ENCODE results near the gene WNT9A. TPM values are rescaled to one million over a fixed set of nuclear protein-coding genes. Genes with fewer than 3 reads are reported as not detected.

The WNT9A gene
- polyA plus RNA-seq, 1 of the 3 experiments (the other 2 are of a cell fraction): 0.31 TPM

DNA sequence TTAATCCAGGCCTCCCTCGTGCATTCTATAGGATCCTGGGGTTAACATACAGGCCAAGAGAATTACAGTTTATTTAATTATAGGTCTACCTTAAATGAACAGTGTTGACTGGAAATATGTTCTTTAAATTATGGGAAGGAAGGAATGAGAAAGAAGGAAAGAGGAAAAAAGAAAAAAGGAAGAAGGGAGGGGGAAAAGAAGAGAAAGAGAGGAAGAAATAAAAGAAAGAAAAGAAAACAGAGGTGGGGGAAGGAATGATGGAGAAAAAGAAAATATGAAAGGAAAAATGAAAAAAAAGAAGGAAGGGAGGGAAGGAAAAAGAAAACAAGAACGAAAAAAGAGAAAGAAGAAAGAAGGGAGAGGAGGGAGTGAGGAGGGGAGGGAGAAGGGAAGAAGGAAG, 38.5 kb downstream of the WNT9A start:
- Histone ChIP-seq H3K36me3 (replicated peaks in 1 of 2; ENCODE audit: control insufficient read depth in 1 of 2, insufficient read depth in 2 of 2, low read length in 1 of 2) (no peaks in the 10 kb centered on the region), H3K4me3 (ENCODE audit: low read depth in 2 of 2, low read length in 1 of 2) (no peak overlapping the region), H2AFZ (ENCODE audit: low read depth) (no peak overlapping the region), H3K4me1 (ENCODE audit: control insufficient read depth in 1 of 2, insufficient read depth in 2 of 2, low read depth in 1 of 2, low read length in 1 of 2) (no peaks in the 10 kb centered on the region), H3K9me2 (no peaks in the 10 kb centered on the region), H3F3A (replicated peaks; ENCODE audit: insufficient read depth) (no peaks in the 10 kb centered on the region), H3K79me2 (ENCODE audit: insufficient read depth) (no peaks in the 10 kb centered on the region), H3K4me2 (no peak overlapping the region), H3K27ac (ENCODE audit: low read depth in 2 of 2, low read length in 1 of 2) (no peak overlapping the region), H4K20me1 (ENCODE audit: insufficient read depth) (no peaks in the 10 kb centered on the region), H3K27me3 (ENCODE audit: insufficient read depth) (no peaks in the 10 kb centered on the region), H3K9ac (no peak overlapping the region), H3K9me3 (no peaks in the 10 kb centered on the region)
- ChIA-PET POLR2A (no interaction called here), CTCF (no interaction called here)
- TF ChIP-seq NRF1 (IDR thresholded peaks at IDR 0.05; ENCODE audit: low read depth, low read length) (no peak), RCOR1 (IDR thresholded peaks at IDR 0.05; ENCODE audit: low read length) (no peak), FOXJ3 (CRISPR knock-in tag; IDR thresholded peaks at IDR 0.05) (no peak), CHD2 (IDR thresholded peaks at IDR 0.05; ENCODE audit: low read length, partially characterized antibody) (no peak), POLR2AphosphoS5 (IDR thresholded peaks at IDR 0.05; ENCODE audit: low read depth, low read length) (no peak), MEF2A (IDR thresholded peaks at IDR 0.05; ENCODE audit: borderline replicate concordance, low read depth) (no peak), SIN3A (IDR thresholded peaks at IDR 0.05; ENCODE audit: borderline replicate concordance, low read depth, low read length) (no peak), GABPA (IDR thresholded peaks at IDR 0.05; ENCODE audit: low read depth) (no peak), MXI1 (IDR thresholded peaks at IDR 0.05; ENCODE audit: low read depth, low read length) (no peak), FOSL2 (IDR thresholded peaks at IDR 0.05; ENCODE audit: borderline replicate concordance, low read depth) (no peak), JUND (IDR thresholded peaks at IDR 0.05) (no peak), RAD21 (IDR thresholded peaks at IDR 0.05; ENCODE audit: low read length) (no peak), TAF1 (IDR thresholded peaks at IDR 0.05; ENCODE audit: borderline replicate concordance, low read depth, low read length) (no peak)
- TF ChIP-seq, protein P1, sequence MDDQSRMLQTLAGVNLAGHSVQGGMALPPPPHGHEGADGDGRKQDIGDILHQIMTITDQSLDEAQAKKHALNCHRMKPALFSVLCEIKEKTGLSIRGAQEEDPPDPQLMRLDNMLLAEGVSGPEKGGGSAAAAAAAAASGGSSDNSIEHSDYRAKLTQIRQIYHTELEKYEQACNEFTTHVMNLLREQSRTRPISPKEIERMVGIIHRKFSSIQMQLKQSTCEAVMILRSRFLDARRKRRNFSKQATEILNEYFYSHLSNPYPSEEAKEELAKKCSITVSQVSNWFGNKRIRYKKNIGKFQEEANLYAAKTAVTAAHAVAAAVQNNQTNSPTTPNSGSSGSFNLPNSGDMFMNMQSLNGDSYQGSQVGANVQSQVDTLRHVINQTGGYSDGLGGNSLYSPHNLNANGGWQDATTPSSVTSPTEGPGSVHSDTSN (IDR thresholded peaks at IDR 0.05): no peak
- TF ChIP-seq, protein P2, sequence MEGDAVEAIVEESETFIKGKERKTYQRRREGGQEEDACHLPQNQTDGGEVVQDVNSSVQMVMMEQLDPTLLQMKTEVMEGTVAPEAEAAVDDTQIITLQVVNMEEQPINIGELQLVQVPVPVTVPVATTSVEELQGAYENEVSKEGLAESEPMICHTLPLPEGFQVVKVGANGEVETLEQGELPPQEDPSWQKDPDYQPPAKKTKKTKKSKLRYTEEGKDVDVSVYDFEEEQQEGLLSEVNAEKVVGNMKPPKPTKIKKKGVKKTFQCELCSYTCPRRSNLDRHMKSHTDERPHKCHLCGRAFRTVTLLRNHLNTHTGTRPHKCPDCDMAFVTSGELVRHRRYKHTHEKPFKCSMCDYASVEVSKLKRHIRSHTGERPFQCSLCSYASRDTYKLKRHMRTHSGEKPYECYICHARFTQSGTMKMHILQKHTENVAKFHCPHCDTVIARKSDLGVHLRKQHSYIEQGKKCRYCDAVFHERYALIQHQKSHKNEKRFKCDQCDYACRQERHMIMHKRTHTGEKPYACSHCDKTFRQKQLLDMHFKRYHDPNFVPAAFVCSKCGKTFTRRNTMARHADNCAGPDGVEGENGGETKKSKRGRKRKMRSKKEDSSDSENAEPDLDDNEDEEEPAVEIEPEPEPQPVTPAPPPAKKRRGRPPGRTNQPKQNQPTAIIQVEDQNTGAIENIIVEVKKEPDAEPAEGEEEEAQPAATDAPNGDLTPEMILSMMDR (IDR thresholded peaks at IDR 0.05): no peak
- TF ChIP-seq, protein P3, sequence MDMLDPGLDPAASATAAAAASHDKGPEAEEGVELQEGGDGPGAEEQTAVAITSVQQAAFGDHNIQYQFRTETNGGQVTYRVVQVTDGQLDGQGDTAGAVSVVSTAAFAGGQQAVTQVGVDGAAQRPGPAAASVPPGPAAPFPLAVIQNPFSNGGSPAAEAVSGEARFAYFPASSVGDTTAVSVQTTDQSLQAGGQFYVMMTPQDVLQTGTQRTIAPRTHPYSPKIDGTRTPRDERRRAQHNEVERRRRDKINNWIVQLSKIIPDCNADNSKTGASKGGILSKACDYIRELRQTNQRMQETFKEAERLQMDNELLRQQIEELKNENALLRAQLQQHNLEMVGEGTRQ (IDR thresholded peaks at IDR 0.05; ENCODE audit: borderline replicate concordance, low read depth, low read length): no peak
- TF ChIP-seq, protein P4, sequence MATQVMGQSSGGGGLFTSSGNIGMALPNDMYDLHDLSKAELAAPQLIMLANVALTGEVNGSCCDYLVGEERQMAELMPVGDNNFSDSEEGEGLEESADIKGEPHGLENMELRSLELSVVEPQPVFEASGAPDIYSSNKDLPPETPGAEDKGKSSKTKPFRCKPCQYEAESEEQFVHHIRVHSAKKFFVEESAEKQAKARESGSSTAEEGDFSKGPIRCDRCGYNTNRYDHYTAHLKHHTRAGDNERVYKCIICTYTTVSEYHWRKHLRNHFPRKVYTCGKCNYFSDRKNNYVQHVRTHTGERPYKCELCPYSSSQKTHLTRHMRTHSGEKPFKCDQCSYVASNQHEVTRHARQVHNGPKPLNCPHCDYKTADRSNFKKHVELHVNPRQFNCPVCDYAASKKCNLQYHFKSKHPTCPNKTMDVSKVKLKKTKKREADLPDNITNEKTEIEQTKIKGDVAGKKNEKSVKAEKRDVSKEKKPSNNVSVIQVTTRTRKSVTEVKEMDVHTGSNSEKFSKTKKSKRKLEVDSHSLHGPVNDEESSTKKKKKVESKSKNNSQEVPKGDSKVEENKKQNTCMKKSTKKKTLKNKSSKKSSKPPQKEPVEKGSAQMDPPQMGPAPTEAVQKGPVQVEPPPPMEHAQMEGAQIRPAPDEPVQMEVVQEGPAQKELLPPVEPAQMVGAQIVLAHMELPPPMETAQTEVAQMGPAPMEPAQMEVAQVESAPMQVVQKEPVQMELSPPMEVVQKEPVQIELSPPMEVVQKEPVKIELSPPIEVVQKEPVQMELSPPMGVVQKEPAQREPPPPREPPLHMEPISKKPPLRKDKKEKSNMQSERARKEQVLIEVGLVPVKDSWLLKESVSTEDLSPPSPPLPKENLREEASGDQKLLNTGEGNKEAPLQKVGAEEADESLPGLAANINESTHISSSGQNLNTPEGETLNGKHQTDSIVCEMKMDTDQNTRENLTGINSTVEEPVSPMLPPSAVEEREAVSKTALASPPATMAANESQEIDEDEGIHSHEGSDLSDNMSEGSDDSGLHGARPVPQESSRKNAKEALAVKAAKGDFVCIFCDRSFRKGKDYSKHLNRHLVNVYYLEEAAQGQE (IDR thresholded peaks at IDR 0.05; ENCODE audit: low read depth, low read length): no peak
- WGBS (ENCODE audit: low lambda C conversion rate): 16% methylated on average over 2 of the region's 2 CpGs
- DNase-seq: no peak

Measured in SK-N-SH (cell line).